Non-pigmented ciliary epithelial cell (primary cell): ENCODE data around the gene DUSP28.
"Not testable (repeated sequence)": the region's sequence is repeated elsewhere in the genome, so short reads cannot be mapped to it uniquely, and the experiment has no call there.

Experiments used
- DNase-seq: peaks from one replicate; pipeline ENCODE4 v3.0.0-alpha.2; 2010; ENCODE audit warnings: low read depth

DUSP28 gene

DNA sequence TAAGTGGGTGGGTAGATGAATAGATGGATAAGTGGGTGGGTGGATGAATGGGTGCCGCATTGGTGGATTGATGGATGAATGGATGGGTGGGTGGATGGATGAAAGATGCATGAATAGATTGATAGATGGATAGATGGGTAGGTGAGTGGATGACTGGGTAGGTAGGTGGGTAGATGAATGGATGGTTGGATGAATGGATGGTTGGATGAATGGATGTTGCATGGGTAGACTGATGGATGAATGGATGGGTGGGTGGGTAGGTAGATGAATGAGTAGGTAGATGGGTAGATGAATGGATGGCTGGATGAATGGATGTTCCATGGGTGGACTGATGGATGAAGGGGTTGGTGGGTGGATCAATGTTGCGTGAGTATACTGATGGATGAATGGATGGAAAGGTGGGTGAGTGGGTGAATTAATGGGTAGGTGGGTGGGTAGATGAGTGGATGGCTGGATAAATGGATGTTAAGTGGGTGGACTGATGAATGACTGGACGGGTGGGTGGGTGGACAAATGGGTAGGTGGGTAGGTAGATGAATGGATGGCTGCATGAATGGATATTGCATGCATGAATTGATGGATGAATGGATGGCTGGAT, 32.9 kb upstream of the DUSP28 start:
- DNase-seq: no peak

DNA sequence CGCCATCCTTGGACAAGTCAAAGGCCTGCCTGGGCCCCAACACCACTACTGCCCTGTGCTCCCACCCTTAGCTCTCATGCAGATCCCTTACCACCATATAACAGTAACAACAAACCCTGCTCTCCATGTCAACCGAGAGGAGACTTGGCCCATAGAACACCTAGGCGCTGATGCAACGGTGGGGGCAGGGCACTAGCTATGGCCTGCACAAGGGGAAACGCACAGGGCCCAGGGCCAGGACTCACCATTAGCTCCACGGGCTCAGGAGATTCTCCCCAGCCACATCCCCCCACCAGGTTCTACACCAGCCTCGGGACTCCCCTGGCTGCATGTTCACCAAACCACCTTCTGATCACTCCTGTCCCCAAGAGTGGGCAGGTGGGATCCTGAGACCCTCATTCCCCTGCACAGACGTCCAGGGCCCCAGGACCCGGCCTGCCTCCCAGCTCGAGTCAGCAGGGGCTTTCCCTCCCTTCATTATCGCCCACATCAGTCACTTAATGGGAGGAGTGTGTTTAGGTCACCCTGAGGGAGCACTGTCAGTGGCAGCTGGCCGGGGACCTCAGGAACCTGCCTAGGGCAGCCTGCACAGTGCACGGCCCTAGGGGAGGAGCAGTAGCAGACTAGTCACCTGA, 31.6 kb upstream of the DUSP28 start:
- DNase-seq: no peak

DNA sequence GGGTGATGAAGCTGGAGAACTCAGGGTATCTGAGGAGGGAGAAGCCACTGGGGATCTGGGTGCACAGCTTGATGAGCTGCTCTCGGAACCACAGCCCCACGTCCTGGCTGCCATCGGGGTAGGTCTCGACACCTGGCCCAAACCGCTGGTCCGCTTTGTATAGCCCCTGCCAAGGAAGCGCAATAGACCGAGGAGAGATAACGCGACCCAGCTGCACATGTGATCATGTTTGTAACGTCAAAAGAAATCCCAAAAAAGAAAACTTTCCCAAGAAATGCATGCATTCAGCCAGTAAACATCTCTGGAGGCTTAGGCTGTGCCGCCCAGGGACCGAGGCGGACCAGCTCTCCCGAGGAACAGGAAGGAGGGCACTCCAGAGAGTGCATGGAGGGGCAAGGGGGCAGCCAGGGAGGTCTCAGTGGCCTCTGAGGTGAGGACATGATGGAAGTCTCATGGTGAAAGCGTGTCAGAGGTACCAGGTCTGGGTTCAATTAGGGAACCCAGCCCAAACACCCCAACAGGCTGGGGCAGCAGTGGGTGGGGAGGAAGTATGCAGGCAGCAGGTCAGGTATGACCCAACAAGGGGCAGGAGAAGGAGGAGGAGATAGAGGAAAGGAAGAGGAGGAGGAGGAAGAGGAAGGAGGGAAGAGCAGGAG, 30.7 kb upstream of the DUSP28 start:
- no peak for DNase-seq

DNA sequence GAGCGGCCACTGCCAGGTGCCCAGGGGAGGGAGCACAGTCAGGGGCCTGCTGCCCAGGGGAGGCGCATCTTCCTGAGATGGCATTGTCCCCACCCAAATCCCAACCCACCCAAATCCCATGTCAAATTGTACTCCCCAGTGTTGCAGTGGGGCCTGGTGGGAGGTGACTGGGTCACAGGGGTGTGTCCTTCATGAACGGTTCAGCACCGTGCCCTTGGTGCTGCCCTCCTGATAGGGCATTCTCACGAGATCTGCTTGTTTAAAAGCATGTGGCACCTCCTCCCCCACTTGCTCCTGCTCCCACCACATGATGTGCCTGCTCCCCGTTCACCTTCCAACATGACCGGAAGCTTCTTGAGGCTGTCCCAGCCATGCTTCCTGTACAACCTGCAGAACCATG, 30.0 kb upstream of the DUSP28 start:
- DNase-seq: no peak

DNA sequence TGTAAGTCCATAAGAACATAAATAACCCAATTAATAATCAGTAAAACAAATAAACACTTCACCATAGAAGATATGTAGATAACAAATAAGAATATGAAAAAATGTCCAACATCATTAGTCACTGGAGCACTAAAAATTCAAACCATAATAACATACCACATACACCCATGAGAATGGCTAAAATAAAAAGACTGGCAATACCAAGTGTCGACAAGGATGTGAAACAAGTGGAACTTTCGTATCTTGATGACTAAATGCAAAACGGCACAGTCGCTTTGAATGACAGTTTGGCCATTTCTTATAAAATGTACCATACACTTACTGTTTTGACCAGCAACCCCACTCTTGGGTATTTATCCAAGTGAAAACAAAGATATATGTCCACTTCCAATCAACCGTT, 29.1 kb upstream of the DUSP28 start:
- no peak for DNase-seq

DNA sequence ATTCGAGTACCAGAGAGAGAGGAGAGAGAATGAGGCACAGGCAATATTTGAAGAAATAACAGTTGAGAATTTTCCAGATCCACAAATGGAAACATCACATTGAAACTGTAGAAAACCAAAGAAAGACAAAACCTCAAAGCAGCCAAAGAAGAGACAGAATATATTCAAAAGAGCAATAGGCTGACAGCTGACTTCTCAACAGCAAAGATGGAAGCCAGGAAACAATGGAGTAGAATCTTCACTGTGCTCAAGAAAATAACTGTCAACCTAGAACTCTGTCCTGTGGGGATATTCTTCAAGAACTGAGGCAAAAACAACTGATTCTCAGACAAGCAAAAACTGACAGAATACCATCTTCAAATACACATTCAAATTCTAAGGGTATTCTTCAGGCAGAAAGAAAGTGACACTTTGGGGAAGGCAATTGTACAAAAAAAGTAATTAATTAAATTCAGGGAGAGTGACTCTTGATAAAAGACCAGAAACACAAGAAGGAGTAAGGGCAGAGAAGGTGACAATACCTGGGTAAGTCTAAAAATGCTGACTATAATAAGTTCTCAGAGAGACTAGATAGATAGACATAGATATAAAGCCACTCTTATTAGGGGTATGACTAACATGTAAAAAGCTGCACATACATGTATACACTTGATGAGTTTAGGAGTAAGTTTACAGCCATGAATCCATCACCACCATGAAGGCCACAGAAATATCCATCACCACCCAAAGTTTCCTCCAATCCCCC, 28.0 kb upstream of the DUSP28 start:
- no peak for DNase-seq

DNA sequence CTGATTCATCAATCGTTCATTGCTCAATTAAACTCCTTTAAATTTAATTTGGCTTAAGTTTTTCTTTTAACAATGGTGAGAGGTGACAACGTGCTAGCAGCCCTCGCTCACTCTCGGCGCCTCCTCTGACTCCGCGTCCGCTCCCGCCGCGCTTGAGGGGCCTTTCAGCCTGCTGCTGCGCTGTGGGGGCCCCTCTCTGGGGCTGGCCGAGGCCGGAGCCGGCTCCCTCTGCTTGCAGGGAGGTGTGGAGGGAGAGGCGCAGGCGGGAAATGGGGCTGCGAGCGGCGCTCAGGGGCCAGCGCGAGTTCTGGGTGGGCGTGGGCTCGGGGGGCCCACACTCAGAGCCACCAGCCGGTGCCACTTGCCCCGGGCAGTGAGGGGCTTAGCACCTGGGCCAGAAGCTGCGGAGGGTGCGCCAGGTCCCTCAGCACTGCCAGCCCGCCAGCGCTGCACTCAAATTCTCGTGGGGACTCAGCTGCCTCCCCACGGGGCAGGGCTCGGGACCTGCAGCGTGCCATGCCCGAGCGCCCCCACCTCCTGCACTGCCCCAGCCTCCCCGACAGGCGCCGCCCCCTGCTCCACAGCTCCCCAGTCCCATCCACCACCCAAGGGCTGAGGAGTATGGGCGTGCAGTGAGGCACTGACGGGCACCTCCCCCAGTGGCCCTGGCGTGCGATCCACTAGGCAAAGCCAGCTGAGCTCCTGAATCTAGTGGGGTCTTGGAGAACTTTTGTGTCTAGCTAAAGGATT, 22.0 kb upstream of the DUSP28 start:
- DNase-seq: no peak

DNA sequence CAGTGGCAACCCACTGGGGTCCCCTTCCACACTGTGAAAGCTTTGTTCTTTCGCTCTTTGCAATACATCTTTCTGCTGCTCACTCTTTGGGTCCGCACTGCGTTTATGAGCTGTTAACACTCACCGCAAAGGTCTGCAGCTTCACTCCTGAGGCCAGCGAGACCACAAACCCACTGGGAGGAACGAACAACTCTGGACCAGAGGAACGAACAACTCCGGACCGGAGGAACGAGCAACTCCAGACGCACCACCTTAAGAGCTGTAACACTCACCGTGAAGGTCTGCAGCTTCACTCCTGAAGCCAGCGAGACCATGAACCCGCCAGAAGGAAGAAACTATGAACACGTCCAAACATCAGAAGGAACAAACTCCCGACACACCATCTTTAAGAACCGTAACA, 21.1 kb upstream of the DUSP28 start:
- not testable (repeated sequence) for DNase-seq

DNA sequence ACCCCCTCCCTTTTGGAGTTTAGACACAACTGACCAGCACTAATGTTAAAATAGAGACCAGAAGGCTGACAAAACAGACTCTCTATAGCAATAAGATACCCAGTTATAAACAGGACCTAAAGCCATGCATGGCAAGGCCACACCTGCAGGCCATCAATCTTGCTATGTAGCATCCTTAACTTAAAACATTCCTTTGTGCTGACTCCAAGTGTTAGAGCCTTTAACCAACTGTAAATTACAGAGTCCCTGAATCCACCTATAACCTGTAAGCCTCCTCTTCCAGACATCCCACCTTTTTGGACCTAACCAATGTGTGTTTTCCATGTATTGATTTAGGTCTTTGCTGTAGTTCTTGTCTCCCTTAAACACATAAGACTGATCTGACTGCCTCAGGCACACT, 20.3 kb upstream of the DUSP28 start:
- DNase-seq: no peak

DNA sequence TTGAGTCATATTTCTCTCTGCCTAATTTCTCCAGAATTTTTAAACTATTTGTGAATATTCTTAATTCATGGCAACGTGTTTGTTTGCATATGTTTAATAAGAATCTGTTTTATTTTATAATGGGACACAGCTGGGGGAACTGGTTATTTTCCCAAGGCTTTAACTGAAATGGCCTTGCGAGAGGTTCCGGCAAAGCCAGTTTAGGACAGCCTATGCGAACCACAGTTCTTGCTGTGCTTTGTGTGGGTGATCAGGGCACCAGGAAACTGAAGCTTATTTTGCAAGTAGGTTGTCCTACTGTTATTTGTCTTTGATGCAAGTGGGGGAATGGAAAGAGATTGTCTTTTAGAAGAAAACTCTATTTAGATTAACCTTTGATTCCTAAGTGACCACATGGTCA, 8.9 kb upstream of the DUSP28 start:
- DNase-seq: no peak

DNA sequence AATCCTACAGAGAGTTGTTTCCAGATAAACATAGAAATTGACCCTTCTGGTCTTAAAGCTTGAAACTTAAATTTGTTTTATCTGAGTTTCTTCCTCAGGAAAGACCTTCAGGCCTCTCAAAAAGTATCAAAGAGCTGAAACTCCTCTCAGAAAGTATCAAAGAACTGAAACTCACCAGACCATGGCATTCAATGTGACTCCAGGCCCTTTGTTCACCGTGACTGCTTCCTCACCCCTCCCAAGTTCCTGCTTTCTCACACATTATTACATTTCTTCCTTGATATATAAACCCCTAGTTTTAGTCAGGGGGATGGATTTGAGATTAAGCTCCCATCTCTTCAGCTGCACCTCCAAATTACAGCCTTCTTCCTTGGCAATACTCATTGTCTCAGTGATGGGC, 8.3 kb upstream of the DUSP28 start:
- no peak for DNase-seq

DNA sequence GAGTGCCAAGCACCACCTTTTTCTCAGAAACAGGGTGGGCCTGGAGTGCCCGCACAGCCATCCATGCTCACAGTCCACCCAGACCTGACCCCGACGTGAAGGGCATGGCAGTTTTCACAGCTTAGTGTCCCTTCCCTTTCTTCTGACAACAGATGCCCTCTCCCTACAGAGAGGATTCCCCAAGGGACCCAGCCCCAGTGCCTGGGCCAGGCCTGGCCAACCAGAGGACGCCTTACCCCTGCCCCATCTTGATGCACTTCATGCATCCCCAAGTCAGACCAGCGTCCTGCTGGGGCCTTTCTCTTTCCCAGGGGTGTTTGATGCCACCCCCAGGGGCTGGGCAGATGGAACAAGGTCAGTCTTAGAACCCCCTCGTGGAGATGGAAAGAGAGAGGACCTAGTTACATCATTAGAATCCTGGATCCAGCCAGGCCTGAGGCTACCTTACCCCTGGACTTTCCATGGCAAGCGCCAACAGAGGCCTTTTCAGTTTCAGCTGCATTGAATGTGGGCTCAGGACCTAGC, 6.1 kb upstream of the DUSP28 start:
- no peak for DNase-seq

DNA sequence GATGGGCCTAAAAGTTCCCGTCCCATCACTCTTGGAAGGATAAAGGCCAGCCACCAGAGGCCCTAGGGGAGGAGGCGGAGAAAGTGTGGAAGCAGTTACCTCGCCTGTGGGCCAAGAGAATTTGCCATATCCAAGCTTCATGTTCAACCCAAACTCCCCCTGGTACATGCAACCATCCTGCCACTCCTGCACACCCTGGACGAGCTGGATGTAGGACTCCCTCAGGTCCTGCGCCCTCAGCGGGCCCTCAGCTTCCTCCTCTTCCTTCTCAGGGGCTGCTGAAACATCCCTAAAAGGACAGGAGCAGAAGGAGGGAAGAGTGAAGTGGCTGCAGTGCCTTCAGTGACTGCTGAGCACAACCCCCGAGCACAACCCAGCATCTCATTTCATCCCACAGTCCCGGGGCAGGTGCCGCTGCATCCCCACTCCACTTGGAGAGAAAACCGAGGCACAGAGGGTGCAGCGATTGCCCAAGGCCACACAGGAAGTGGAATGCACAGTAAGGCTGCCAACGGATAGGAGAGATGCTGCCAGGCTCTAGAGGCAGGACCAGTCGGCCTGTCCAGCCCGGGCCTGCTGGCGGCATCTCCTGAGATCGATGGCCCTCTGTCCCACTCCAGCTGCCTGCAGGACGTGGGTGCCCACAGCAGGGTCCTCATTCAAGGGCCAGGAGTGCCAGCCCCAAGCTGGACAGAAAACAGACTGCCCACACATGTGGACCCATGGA, 5.2 kb upstream of the DUSP28 start:
- DNase-seq: no peak

DNA sequence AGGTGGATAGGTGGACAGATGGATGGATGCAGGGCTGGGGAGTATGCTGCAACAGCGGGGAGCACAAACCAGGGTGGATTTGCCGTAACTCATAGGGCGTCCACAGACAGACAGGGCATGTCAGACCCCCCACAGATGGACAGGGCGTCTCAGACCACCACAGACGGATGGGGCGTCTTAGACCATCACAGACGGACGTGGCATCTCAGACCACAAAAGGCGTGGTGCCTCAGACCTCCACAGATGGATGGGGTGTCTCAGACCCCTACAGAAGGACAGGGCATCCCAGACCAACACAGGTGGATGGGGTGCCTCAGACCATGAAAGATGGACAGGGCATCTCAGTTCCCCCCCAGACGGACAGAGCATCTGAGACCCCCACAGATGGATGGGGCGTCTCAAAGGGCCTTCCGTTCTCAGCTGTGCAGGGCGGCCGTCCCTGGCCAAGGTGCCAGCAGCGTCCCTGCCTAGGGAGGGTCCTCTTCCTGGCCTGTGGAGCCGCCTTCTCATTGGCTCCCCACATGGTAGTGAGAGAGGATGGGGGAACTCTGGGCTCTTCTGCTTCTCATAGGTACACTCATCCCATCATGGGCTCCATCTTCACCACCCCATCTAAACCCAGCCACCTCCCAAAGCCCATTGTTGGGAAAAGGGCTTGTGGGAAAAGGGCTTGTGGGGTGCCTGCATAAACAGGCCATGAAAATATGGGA, 4.5 kb upstream of the DUSP28 start:
- no peak for DNase-seq

DNA sequence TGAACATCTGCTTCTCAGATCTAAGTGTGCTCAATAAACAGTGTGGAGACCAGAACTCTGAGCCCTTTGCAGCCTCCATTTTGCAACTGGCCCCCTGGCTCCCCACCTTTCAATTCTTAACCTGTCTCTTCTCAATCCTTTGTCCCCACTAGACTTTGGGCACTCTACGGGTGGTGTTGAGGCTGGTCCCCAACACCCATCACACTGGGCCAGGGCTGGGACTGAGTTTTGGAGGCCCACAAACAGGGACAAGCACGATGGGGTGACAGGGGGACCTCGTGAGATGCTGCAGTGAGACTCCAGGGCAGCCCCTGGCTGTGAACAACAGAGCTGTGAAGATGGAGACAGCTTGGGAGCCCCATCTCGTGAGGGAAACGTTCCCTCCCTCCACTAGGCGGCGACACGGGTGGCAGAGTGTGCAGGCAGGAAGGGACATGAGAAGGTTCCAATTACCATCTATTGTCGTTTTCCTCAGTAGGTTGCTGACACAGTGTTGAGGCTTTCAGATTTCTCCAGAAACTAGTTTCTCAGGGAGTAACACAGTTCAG, 3.5 kb upstream of the DUSP28 start:
- no peak for DNase-seq

DNA sequence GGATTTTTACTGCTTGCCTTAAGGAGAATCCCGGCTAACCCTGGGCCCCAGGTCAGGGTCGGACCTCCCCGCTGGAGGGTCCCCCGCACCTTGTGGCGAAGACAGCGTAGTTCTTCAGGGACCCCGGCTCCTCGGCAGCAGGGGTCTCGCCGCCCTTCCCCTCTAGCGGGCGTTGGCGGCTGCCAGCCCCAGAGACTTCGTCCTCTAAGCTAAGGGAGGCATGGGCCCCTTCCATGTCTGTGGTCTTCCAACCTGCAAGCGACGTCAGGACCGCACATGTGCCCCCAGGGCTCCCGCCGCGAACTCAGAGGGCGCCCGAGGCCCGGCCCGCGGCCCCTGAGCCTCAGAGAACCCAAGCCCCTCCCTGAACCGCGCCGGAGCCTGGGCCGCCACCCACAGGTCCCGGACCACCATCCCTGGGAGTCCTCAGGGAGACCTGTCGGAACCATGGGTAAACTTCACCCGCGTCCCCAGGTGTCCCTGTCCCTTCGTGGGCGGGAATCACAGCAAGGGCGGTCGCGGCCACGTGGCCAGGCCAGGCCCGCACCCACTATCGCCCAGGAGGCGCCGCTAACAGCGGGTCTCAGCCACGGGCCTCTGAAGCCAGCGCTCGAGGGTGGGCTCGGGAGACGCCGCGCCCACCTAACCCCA, 2.9 kb upstream of the DUSP28 start:
- no peak for DNase-seq

DNA sequence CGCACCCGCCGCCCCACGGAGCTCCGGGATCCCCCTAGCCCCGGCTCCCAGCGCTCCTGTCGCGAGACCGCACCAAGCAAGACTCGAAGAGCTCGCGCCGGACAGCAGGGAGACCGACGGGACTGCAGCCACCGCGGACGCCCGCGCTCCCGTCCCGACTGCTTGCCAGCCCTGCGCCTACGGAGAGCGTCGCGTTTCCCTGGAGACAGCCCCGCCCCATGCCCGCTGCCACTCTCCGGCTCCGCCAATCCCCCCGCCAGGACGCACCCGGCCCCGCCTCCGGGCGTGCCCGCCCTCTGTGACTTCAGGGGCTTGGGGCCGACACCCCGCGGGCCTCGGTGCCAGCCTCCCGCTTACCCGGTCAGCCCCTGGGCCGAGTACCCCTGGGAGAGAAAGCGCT, 2.3 kb upstream of the DUSP28 start, which contains the start of gene ANKMY1:
Gene ANKMY1 (minus strand): TSS at position 181 of the 400 bp plus-strand sequence. CDS start 653 bp downstream, outside the sequence.
- DNase-seq: no peak

DNA sequence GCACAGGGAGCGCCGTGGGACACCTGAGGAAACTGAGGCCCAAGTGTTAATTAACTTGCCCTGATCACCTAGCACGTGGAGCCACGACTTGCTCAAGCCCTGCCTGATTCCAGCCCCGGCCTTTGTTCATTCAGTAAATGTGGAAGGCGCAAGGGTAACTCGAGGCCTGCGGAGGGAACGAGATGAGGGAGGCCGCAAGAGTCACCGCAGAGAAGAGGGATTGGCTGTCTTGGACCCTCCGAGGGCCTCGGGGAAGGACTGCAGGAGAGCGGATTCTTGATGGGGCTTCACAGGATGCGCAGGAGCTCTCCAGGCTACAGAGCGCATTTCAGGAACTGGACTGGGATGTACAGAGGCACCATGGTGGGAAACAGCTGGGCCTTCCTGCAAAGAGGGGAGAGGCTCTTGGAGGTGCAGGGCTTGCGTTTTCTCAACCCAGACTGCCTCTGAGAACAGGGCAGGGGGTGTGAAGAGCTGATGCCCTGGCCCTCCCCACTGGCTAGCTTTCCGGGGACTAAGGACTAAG, 1.9 kb upstream of the DUSP28 start:
- DNase-seq: no peak

DNA sequence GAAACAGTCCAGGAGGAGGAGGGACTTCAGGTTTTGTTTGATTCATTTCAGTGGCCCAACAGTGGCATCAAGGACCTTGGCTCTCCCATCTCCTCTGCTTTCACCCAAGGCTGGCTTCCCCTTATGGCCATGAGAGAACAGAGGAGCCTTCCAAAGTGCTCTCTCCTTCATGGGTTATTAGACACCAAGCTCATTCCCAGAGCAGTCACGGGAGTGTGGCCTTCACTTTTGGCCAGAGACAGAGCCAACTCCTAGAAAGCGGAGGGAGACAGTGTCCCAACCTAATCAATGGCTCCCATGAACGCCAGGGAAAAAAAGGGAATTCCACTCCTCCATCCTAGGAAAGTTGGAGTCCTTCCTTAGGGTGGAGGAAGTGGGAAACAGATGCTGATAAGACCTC, 871 bp upstream of the DUSP28 start:
- no peak for DNase-seq
